ENCODE data around the gene PABPC4L.

The PABPC4L gene

DNA sequence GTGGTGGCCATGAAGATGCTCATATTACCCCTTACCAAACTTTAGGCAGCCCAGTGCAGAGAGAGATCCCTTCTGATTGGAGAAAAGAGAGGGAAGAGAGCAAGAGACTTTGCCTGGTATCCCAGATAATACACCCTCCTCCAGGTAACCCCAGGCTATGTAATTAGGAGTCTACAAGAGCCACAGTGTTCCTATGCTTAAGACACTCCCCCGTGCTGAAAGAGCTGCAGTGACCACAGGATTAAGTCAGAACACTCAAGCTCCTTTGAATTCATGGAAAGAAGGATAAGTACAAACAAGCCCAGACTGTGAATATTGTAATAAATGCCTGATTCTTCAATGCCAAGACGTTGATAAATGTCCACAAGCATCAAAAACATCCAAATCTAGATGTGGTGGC, 41.4 kb downstream of the PABPC4L start:
- H3K4me3 Mint-ChIP-seq: no peak overlapping the region
- H3K36me3 Mint-ChIP-seq: no peaks in the 10 kb centered on the region
- no peaks in the 10 kb centered on the region for H3K4me1 Mint-ChIP-seq
- H3K27ac Mint-ChIP-seq: no peak overlapping the region
- no peak for ATAC-seq (ENCODE audit: low read depth)
- no peak for DNase-seq (ENCODE audit: low spot score in 2 of 2)
- no peaks in the 10 kb centered on the region for H3K27me3 Mint-ChIP-seq
- peaks cover 7% of the 10 kb centered on the region for H3K9me3 Mint-ChIP-seq

DNA sequence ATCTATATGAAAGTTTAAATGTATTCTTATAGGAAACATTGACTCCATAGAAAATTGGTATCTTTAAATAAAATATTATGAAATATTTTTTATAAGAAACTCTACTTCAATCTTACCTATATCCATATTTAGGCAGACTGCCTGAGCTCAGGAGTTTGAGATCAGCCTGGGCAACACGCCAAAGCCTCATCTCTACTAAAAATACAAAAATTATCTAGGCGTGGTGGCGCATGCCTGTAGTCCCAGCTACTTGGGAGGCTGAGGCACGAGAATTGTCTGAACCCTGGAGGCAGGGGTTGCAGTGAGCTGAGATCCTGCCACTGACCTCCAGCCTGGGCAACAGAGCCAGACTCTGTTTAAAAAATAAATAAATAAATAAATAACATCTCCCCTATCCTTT, 47.5 kb downstream of the PABPC4L start:
- Mint-ChIP-seq H3K27ac (no peak overlapping the region), H3K4me3 (no peak overlapping the region), H3K4me1 (no peaks in the 10 kb centered on the region), H3K36me3 (no peaks in the 10 kb centered on the region), H3K27me3 (no peaks in the 10 kb centered on the region), H3K9me3 (no peaks in the 10 kb centered on the region)
- no peak for DNase-seq (ENCODE audit: low spot score in 2 of 2)
- ATAC-seq (ENCODE audit: low read depth): no peak

DNA sequence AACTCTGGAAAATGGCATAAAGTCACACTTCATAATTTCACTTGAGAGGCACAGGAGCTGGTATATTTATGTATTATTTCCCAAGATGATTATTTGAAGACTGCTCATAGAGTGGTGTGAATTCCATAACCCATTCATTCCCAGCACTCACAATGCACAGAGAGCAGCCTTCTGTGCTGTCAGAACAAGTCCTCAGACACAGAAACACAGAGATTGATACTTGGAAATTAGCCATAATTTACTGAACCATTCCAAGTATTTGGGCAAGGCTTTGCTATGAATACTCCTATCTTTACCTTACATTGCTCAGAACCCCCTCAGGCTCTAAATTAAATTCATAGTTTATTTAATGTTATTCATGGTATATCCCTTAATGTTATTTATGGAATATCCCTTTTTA, 53.6 kb downstream of the PABPC4L start:
- Mint-ChIP-seq H3K36me3 (no peaks in the 10 kb centered on the region), H3K27me3 (no peaks in the 10 kb centered on the region), H3K27ac (no peak overlapping the region), H3K4me1 (no peaks in the 10 kb centered on the region), H3K9me3 (peaks cover 3% of the 10 kb centered on the region), H3K4me3 (no peak overlapping the region)
- DNase-seq (ENCODE audit: low spot score in 2 of 2) (no peak), ATAC-seq (ENCODE audit: low read depth) (no peak)

Data from memory B cell (primary cell).